ENCODE measurements around the gene MAP1B. TPM values are rescaled to one million over a fixed set of nuclear protein-coding genes. Genes with fewer than 3 reads are reported as not detected.

The MAP1B gene
- total RNA-seq, 2 donors from 2014 or later, result 87.9 to 93.3 TPM

GRCh38 chr5:72077390-72077789, 29.9 kb upstream of the MAP1B start:
- H3K27ac Mint-ChIP-seq, result no peak overlapping the region
- H3K4me1 Mint-ChIP-seq, result peaks cover 12% of the 10 kb centered on the region
- no peaks in the 10 kb centered on the region for H3K9me3 Mint-ChIP-seq
- H3K27me3 ChIP-seq (ENCODE audit: control insufficient read depth, insufficient read depth, low read length, poor library complexity, severe bottlenecking), result no peaks in the 10 kb centered on the region
- no peak overlapping the region for H3K27ac ChIP-seq (ENCODE audit: low read depth, low read length)
- H3K4me1 ChIP-seq (ENCODE audit: control insufficient read depth, insufficient read depth, low read length), result peaks cover 5% of the 10 kb centered on the region
- DNase-seq, result no peak
- TF ChIP-seq CTCF (conservative IDR thresholded peaks at IDR 0.05), result no peak
- H3K9me3 ChIP-seq (ENCODE audit: control insufficient read depth, low read length), result no peaks in the 10 kb centered on the region
- 94% methylated on average over 3 of the region's 3 CpGs; no CpG with 5 or more reads in 1 of the 2 experiments for WGBS, 2 experiments (ENCODE audit: insufficient coverage in 1 of 2, insufficient read length in 1 of 2)
- H3K4me3 Mint-ChIP-seq, result no peak overlapping the region
- H3K36me3 ChIP-seq (ENCODE audit: control insufficient read depth, insufficient read depth, low read length), result no peaks in the 10 kb centered on the region
- H3K27me3 Mint-ChIP-seq (ENCODE audit: insufficient read depth), result no peaks in the 10 kb centered on the region
- H3K36me3 Mint-ChIP-seq (ENCODE audit: low read depth), result no peaks in the 10 kb centered on the region
- H3K4me3 ChIP-seq (ENCODE audit: low read length), result no peak overlapping the region
- H3K9ac ChIP-seq (ENCODE audit: extremely low read depth, low read length, poor library complexity, severe bottlenecking), result no peak overlapping the region

- Mint-ChIP-seq H3K27ac (peak overlapping the region; percentile 78), H3K36me3 (ENCODE audit: low read depth) (no peaks in the 10 kb centered on the region), H3K4me1 (peaks cover 21% of the 10 kb centered on the region), H3K4me3 (no peak overlapping the region), H3K9me3 (no peaks in the 10 kb centered on the region), H3K27me3 (ENCODE audit: insufficient read depth) (no peaks in the 10 kb centered on the region)
- no peaks in the 10 kb centered on the region for H3K9me3 ChIP-seq (ENCODE audit: control insufficient read depth, low read length)
- 35 to 67% methylated on average over 1 to 7 of the region's 7 CpGs for WGBS, 2 experiments (ENCODE audit: insufficient coverage in 1 of 2, insufficient read length in 1 of 2)
- H3K36me3 ChIP-seq (ENCODE audit: control insufficient read depth, insufficient read depth, low read length), result no peaks in the 10 kb centered on the region
- no peak overlapping the region for H3K27ac ChIP-seq (ENCODE audit: low read depth, low read length)
- no peak overlapping the region for H3K9ac ChIP-seq (ENCODE audit: extremely low read depth, low read length, poor library complexity, severe bottlenecking)
- peak; percentile 69 for TF ChIP-seq CTCF (conservative IDR thresholded peaks at IDR 0.05)
- no peak overlapping the region for H3K4me3 ChIP-seq (ENCODE audit: low read length)
- peak; percentile 83 for DNase-seq
- no peaks in the 10 kb centered on the region for H3K27me3 ChIP-seq (ENCODE audit: control insufficient read depth, insufficient read depth, low read length, poor library complexity, severe bottlenecking)
- H3K4me1 ChIP-seq (ENCODE audit: control insufficient read depth, insufficient read depth, low read length), result peaks cover 5% of the 10 kb centered on the region
Measured at GRCh38 chr5:72079288-72079687, 28.0 kb upstream of the MAP1B start.

GRCh38 chr5:72082048-72082447, 25.2 kb upstream of the MAP1B start:
- TF ChIP-seq CTCF (conservative IDR thresholded peaks at IDR 0.05), result peak; percentile 71
- Mint-ChIP-seq H3K27me3 (ENCODE audit: insufficient read depth) (no peaks in the 10 kb centered on the region), H3K4me1 (peaks cover 14% of the 10 kb centered on the region), H3K4me3 (no peak overlapping the region), H3K9me3 (no peaks in the 10 kb centered on the region), H3K27ac (no peak overlapping the region), H3K36me3 (ENCODE audit: low read depth) (no peaks in the 10 kb centered on the region)
- Histone ChIP-seq H3K27ac (ENCODE audit: low read depth, low read length) (no peak overlapping the region), H3K9ac (ENCODE audit: extremely low read depth, low read length, poor library complexity, severe bottlenecking) (no peak overlapping the region), H3K4me3 (ENCODE audit: low read length) (no peak overlapping the region), H3K4me1 (ENCODE audit: control insufficient read depth, insufficient read depth, low read length) (no peaks in the 10 kb centered on the region), H3K9me3 (ENCODE audit: control insufficient read depth, low read length) (no peaks in the 10 kb centered on the region), H3K27me3 (ENCODE audit: control insufficient read depth, insufficient read depth, low read length, poor library complexity, severe bottlenecking) (no peaks in the 10 kb centered on the region), H3K36me3 (ENCODE audit: control insufficient read depth, insufficient read depth, low read length) (no peaks in the 10 kb centered on the region)
- DNase-seq, result no peak
- 96% methylated on average over 1 of the region's 1 CpG; no CpG with 5 or more reads in 1 of the 2 experiments for WGBS, 2 experiments (ENCODE audit: insufficient coverage in 1 of 2, insufficient read length in 1 of 2)
